Right lobe of liver (tissue), 6 donors: ENCODE data around the gene KRTAP5-7. TPM values are rescaled to one million over a fixed set of nuclear protein-coding genes. Genes with fewer than 3 reads are reported as not detected.
A peak's percentile ranks its signal among the peaks of the same experiment; 100 is the strongest.
"Not testable (repeated sequence)": the region's sequence is repeated elsewhere in the genome, so short reads cannot be mapped to it uniquely, and the experiment has no call there.

Source experiments
- ATAC-seq, 4 donors: fragments of 200-7000 bp; cut with Tn5 transposase; one replicate each; pipeline ENCODE4 v1.9.1; 2020; ENCODE audit warnings: mild to moderate bottlenecking in 4 of 4, moderate library complexity in 4 of 4
- DNase-seq, 3 donors: peaks; one replicate each; pipeline ENCODE4 v3.0.0-alpha.2; 2020
- H3K27ac ChIP-seq, 3 donors: fragments of 200-600 bp; one replicate each; pipeline ENCODE4 v1.8.0; 2022
- H3K27me3 ChIP-seq, 2 donors: fragments of 200-600 bp; one replicate each; pipeline ENCODE4 v1.8.0; 2022
- H3K36me3 ChIP-seq, 4 donors: fragments of 200-600 bp; sonication (generic) in 1 of 4; one replicate each; pipeline versions ENCODE4 v1.5.1 to v1.8.0; 2017 to 2022; ENCODE audit warnings: control low read depth in 1 of 4
- H3K4me1 ChIP-seq, 4 donors: fragments of 200-600 bp; sonication (generic) in 1 of 4; one replicate each; pipeline versions ENCODE4 v1.5.1 to v1.8.0; 2017 to 2022; ENCODE audit warnings: control low read depth in 1 of 4
- H3K4me3 ChIP-seq, 3 donors: fragments of 200-600 bp; one replicate each; pipeline ENCODE4 v1.8.0; 2022
- H3K9me3 ChIP-seq, 4 donors: fragments of 200-600 bp; sonication (generic) in 1 of 4; one replicate each; pipeline versions ENCODE4 v1.5.1 to v1.8.0; 2017 to 2022; ENCODE audit warnings: control low read depth in 1 of 4
- CTCF ChIP-seq, 4 donors: fragments of 200-600 bp in 3 of 4; fragments of 450-650 bp in 1 of 4; IDR thresholded peaks; one replicate each; pipeline versions ENCODE4 v1.5.1 to v1.8.0; 2016 to 2022; ENCODE audit warnings: antibody characterized with exemption in 4 of 4, mild to moderate bottlenecking in 2 of 4
- POLR2A ChIP-seq: fragments of 450-650 bp; IDR thresholded peaks from one replicate; pipeline ENCODE4 v1.6.1; 2017; ENCODE audit warnings: antibody characterized with exemption, mild to moderate bottlenecking
- WGBS: methylation state at CpG from one replicate; pipeline ENCODE4 v1.1.6; 2018; ENCODE audit warnings: low coverage, low lambda C conversion rate; ENCODE audit not compliant: insufficient coverage; ENCODE audit errors: missing lambda C conversion rate; 5-methylcytosine and 5-hydroxymethylcytosine counted together
- intact Hi-C, 2 donors: fragments of 100-400 bp; cut with DNase I; formaldehyde crosslinking; loops; one replicate each; pipeline versions ENCODE4 v1.11.2 to v1.14.1; 2022
- total RNA-seq, 6 experiments: library from RNA; depleted of rRNA in 2 of 6; stranded (reverse); fragments of >200 nt in 2 of 6; fragmentation: NEBNext Ultra II Directional in 3 of 6; extraction: Animal tissue kit (Norgen Biotek cat#: 25700) in 3 of 6; gene quantifications; one replicate each; pipeline versions ENCODE4 v1.1.0 to v1.2.4, GENCODE V29; 2016 to 2023
- donor health status: DM: no; HTN: yes; CAD: no.
- donor health status: DM: no; HTN: no; CAD: no.
- donor health status: DM: no; HTN: no; CAD: no.
- donor health status: DM: no; HTN: yes; CAD: no.
- donor health status: DM: no; HTN: yes; CAD: no.

Gene KRTAP5-7
- total RNA-seq, 6 experiments from 2014 or later = 0.18 to 3.9 (median 0.23) TPM; not detected in 2

GRCh38 chr11:71532036-71532610 is 5.1 kb downstream of the KRTAP5-7 start:
- H3K27me3 ChIP-seq = no peaks in the 10 kb centered on the region
- no peak overlapping the region for H3K4me3 ChIP-seq
- H3K9me3 ChIP-seq = no peaks in the 10 kb centered on the region
- no peaks in the 10 kb centered on the region for H3K36me3 ChIP-seq
- ATAC-seq (no peak), DNase-seq (no peak)
- no peak overlapping the region for H3K27ac ChIP-seq
- TF ChIP-seq CTCF (IDR thresholded peaks at IDR 0.05) = no peak
- no peak for TF ChIP-seq POLR2A
- intact Hi-C loops = no loop called here
- H3K4me1 ChIP-seq = peaks cover 0 to 26% (median 12%) of the 10 kb centered on the region in 4 donors
- 74% methylated on average over 10 of the region's 10 CpGs for WGBS

GRCh38 chr11:71534711-71535608 is 7.9 kb downstream of the KRTAP5-7 start:
- 27% methylated on average over 17 of the region's 17 CpGs for WGBS
- H3K36me3 ChIP-seq, H3K9me3 ChIP-seq, H3K27me3 ChIP-seq, H3K4me3 ChIP-seq, intact Hi-C loops, ATAC-seq: not testable (repeated sequence)
- peak overlapping the region; percentile 71 to 92 (median 81) for H3K27ac ChIP-seq
- peak in 1 of 3 donors; percentile 42 for DNase-seq
- peaks cover 0 to 20% (median 10%) of the 10 kb centered on the region in 4 donors for H3K4me1 ChIP-seq

- Histone ChIP-seq H3K9me3 (no peaks in the 10 kb centered on the region), H3K4me3 (no peak overlapping the region), H3K36me3 (no peaks in the 10 kb centered on the region), H3K4me1 (peaks cover 0 to 20% (median 10%) of the 10 kb centered on the region in 4 donors), H3K27me3 (no peaks in the 10 kb centered on the region), H3K27ac (peak overlapping the region in 2 of 3 donors; percentile 81 to 92)
- ATAC-seq = no peak
- TF ChIP-seq CTCF (IDR thresholded peaks at IDR 0.05) = no peak
- no peak for TF ChIP-seq POLR2A
- DNase-seq = no peak
- WGBS = 80% methylated on average over 8 of the region's 9 CpGs
- intact Hi-C loops = no loop called here
Observed at GRCh38 chr11:71535825-71536224, 8.8 kb downstream of the KRTAP5-7 start.

GRCh38 chr11:71537537-71537936 is 10.5 kb downstream of the KRTAP5-7 start:
- Histone ChIP-seq H3K27me3 (no peaks in the 10 kb centered on the region), H3K4me3 (no peak overlapping the region), H3K27ac (no peak overlapping the region), H3K36me3 (no peaks in the 10 kb centered on the region), H3K4me1 (peaks cover 0 to 20% (median 10%) of the 10 kb centered on the region in 4 donors), H3K9me3 (no peaks in the 10 kb centered on the region)
- ATAC-seq (no peak), DNase-seq (no peak)
- WGBS = 85% methylated on average over 9 of the region's 9 CpGs
- TF ChIP-seq POLR2A (no peak), CTCF (IDR thresholded peaks at IDR 0.05) (no peak)
- intact Hi-C loops = no loop called here

- intact Hi-C loops, H3K9me3 ChIP-seq, H3K27ac ChIP-seq, H3K4me3 ChIP-seq, H3K27me3 ChIP-seq, ATAC-seq, DNase-seq, H3K36me3 ChIP-seq: not testable (repeated sequence)
- no CpG with 5 or more reads among the region's 4 CpGs for WGBS
- peaks cover 0 to 20% (median 10%) of the 10 kb centered on the region in 4 donors for H3K4me1 ChIP-seq
Observed at GRCh38 chr11:71537977-71538665, 11.1 kb downstream of the KRTAP5-7 start, which contains the start of gene KRTAP5-8. Gene KRTAP5-8, plus strand, starts transcription at chr11:71538025. Its CDS starts 31 bp downstream, at chr11:71538056.
